IPS-11a (cell line): ENCODE measurements around the gene ALKBH7.
"Not testable (repeated sequence)": the region's sequence is repeated elsewhere in the genome, so short reads cannot be mapped to it uniquely, and the experiment has no call there.

Experiments used
- H3K4me3 ChIP-seq: one replicate; pipeline ENCODE4 v1.5.1; 2013; ENCODE audit warnings: low read depth, low read length, control low read depth

The ALKBH7 gene

GRCh38 chr19:6394831-6395230 lies 22.2 kb downstream of the ALKBH7 start:
- H3K4me3 ChIP-seq = no peak overlapping the region

- H3K4me3 ChIP-seq = no peak overlapping the region
Observed at GRCh38 chr19:6396305-6396704, 23.7 kb downstream of the ALKBH7 start.

GRCh38 chr19:6400062-6400944 lies 27.7 kb downstream of the ALKBH7 start:
- not testable (repeated sequence) for H3K4me3 ChIP-seq

DNA sequence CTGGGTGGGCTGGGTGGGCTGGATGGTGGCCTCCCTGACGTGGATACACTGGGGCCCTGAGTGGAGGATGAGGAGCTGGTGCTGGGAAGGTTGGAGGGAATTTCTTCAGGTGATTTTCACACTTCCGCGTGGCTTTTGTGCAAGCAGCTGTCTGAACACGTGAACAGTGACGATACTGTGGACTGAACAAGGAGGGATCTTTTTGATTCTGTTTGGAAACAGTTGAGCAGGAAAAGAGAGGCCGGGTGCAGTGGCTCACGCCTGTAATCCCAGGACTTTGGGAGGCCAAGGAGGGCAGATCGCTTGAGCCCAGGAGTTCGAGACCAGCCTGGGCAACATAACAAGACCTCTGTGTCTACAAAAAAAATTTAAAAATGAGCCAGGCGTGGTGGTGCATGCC lies 29.5 kb downstream of the ALKBH7 start:
- no peak overlapping the region for H3K4me3 ChIP-seq

DNA sequence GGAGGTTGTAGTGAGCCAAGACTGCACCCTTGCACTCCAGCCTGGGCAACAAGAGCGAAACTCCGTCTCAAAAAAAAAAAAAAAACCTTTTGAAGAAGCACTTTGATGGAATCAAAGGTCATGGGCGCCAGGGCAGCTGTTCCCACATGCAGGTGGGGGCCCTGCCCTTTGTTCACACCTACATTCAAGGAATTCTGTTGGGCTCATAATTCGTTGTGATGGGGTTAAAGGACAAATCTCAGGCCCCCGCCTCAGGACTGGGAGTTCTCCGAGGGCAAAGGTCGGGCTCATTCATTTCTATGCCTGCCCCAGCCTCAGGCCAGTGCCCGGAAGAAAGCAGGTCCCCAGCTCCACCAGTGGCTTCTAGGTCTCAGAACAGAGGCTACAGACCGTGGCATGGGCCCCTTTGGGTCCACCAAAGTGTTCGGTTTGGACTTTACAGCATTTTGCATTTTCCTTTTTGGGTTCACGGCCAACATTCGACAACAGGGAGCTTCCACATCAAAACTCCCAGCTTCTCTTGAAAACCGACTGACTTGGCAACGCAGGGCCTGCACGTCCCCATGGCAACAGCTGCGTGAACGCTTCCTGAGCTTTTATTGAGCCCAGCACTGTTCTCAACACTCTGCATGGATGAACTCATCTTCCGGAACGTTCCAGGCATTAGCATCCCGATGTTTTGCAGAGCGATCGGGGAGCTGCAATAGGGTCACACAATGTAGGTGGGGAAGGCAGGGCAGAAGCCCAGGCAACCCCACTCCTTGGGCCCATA lies 30.4 kb downstream of the ALKBH7 start:
- H3K4me3 ChIP-seq = no peak overlapping the region

DNA sequence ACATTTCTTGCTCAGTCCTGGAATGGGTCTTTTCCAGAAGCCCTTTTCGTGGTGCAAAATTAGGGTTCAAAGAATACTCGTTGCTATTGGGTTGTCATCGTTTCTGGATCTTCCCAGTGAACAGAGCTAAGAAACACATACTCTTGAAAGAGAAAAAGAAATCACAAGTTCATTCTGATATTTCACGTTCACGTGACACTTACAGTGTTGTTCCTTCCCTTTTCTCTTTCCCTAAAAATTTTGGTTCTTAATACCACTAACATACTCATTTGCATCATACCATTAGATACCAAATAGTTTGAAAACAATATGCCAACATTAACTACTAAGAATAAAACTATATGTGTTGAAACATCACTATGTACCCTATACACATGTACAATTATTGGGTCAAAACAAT lies 33.8 kb downstream of the ALKBH7 start:
- H3K4me3 ChIP-seq = no peak overlapping the region

DNA sequence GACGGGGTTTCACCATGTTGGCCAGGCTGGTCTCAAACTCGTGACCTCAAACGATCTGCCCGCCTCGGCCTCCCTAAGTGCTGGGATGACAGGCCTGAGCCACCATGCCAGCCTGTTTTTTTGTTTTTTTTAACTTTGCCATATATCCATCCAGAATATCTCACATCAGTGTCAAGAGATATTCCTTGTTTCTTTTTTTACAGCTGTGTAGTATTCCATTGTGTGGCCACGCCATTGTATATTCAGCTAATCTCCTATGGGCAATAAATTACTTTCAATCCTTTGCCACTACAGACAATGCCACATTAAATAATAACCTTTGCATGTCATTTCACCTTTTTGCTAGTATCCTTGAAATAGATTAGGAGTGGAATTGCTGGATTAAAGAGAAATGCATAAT lies 36.8 kb downstream of the ALKBH7 start:
- H3K4me3 ChIP-seq = no peak overlapping the region

DNA sequence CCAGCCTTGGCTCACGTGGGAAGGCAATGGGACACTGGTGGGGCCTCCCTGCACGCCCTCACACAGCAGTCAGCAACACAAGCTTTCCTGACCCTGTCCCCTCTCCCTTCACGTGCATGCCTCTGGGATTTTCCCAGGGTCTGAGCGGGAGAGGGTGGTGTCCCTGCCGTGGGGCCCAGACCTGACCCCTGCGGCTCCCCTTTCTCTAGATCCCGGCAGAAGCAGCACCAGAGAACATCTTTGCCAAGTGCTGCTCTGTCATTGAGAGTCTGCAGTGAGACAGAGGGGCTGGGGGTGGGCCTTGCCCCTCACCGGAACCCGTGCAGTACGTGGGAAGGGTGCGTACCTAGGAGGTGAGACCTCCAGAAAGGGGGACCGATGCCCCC lies 39.5 kb downstream of the ALKBH7 start:
- no peak overlapping the region for H3K4me3 ChIP-seq

GRCh38 chr19:6412447-6413091 lies 40.0 kb downstream of the ALKBH7 start:
- H3K4me3 ChIP-seq = no peak overlapping the region

DNA sequence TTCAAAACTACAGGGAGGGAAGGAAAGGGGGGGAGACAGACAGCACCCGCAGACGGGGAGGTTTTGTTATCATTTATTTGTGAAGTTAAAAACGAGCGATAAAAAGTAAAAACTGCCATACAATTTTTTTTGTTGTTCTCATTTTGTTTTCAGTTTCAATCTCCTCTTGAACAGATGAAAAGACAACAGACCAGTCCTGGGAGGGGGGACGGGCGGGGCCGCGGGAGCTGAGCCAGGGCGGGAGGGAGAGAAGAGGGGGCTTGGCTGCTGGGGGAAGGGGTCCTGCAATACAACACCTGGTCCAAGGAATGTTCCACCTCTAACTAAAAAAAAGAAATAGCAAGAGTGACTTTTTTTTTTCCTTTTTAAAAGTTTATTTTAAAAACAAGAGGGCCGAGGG lies 40.7 kb downstream of the ALKBH7 start:
- H3K4me3 ChIP-seq = no peak overlapping the region

DNA sequence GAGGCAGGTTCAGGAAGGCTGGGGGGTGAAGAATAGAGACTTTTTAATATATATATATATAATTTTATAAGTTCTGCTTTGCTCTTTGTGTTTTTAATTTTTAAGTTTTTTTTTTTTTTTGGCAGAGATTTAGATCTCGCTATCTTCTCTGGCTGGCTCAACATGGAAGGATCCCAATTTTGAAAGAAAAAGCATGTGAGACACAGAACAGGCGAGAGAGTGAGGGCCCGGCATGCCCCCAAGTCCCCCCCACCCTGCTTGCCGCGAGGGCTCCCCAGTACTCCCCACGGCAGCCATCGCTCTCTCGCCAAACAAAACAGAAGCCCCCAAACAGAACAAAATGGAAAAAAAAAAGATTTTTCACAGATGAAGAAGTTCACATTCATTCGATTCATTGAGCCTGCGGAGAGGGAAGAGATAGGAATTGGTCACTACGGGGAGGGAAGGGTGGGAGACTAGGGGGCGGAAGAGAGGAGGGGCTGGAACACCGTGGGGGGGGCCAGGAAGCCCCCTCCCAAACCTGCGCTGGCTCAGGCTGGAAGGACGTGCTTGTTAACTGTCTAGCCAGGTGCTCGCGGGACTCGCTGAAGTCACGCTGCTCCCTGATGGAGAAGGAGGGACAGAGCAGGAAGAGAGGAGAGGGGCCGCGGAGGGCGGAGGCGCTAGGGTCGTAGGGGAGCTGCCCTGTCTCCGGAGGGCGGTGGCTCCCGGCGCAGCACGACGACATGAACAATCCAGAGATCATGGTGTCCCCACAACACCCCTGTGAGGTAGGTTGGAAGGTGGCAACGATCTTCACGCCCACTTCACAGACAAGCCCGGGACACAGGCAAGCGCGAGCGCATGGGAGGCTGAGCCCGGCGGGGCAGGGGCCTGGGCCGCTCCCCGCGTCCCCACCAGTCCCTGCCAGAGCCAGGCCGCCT lies 41.4 kb downstream of the ALKBH7 start:
- no peak overlapping the region for H3K4me3 ChIP-seq

- no peak overlapping the region for H3K4me3 ChIP-seq
Observed at GRCh38 chr19:6414793-6415590, 42.4 kb downstream of the ALKBH7 start.

- H3K4me3 ChIP-seq = no peak overlapping the region
Observed at GRCh38 chr19:6415591-6416190, 43.1 kb downstream of the ALKBH7 start.

DNA sequence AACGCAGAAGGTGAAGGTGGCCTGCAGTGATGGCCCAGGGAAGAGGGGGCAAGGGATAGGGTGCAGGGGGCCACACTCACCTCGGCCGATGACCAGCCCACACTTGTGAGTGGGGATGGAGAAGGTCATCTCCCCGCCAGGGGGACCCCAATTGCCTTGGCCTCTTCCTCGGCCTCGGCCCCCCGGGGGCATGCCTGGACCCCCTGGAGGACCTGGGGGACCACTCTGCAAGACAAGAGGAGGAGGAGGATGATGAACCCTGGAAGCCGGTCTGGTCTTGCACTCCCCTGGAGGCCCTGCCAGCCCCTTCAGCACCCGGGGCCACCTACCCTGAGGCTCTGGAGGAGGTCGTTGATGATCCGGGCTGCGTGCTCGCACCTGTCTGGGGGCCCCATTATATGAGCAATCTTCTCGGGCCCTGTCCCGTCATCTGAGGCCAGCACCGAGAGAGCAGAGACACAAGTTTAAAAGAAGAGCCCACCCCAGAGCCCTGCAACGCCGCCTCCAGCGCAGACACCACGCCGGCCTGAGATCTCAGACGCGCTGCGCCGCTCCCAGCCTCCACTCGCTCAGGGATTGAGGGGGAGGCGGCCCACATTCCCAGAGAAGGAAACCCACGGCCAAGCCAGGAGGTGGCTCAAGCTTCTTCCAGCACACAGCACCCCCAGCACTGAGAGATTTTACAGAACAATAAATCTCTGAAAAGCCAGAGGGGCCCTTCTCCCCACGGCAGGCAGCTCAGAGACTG lies 44.2 kb downstream of the ALKBH7 start:
- no peak overlapping the region for H3K4me3 ChIP-seq

DNA sequence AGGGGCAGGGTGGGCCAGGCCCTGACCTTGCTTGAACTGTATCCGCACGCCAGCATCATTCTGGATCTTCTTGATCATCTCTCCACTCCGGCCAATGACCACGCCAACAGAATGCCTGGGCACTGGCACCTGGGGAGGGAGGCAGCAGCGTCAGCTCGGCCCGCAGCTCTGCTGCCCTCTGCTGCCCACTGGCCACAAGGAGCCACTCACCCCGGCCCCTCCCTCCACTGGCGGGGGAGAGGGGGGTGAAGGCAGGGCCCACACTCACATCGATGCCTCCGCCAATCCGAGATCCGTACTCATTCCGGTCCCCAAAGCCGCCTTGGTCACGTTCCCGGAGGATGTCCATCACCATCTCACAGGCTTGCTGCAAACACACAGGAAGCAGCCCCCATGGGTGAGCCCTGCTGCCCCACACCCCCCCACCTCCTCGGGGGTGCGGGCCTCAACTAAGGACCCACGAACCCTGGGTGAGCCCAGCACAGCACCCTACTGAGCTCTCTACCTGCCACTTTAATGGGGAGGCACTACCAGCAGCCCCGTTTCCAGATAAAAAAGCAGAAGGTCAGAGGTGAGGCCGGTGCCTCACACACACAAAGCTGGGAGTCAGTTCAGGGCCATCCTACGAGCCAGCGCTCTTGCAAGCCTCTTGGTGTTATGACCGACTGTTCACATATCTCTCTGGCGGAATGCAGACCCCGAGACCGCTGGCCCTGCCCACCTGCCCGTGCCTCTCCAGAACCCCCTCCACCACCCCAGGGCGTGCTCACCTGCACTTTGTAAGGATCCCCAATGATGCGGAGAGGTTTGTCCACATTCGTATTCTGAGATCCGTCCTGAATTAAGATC lies 45.3 kb downstream of the ALKBH7 start:
- no peak overlapping the region for H3K4me3 ChIP-seq

GRCh38 chr19:6418562-6418932 lies 46.0 kb downstream of the ALKBH7 start:
- no peak overlapping the region for H3K4me3 ChIP-seq

- no peak overlapping the region for H3K4me3 ChIP-seq
Observed at GRCh38 chr19:6421075-6422014, 48.8 kb downstream of the ALKBH7 start.
